GM19043 (cell line): ENCODE measurements around the gene PTPRS.

ENCODE experiments used
- ATAC-seq: cut with Tn5 transposase; IDR thresholded peaks from one replicate; pipeline ENCODE4 v1.9.1; 2021; ENCODE audit warnings: low read depth; ENCODE audit not compliant: unreplicated experiment

The PTPRS gene

GRCh38 chr19:5355693-5356092 lies 15.1 kb upstream of the PTPRS start:
- ATAC-seq = no peak

DNA sequence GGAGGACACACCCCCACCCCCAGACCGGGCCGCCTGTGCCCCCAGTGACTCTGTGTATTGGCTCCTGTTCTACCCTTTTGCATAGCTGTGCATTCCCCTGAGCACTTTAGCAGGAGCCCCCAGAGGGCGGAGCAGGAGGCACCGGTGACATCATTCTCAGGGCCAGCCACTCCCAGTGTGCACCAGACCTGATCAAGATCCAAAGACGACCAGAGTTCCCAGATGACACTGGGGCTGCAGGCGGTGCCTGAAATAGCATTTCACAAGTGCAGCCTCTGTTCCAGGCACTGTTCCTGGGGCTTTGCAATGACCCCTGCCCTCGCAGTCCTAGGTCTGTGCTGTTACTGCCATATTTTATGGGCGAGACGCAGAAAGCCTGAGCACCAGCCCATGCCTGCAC lies 14.5 kb upstream of the PTPRS start:
- no peak for ATAC-seq

GRCh38 chr19:5354403-5354802 lies 13.8 kb upstream of the PTPRS start:
- ATAC-seq = no peak

- ATAC-seq = no peak
Observed at GRCh38 chr19:5352229-5352763, 11.7 kb upstream of the PTPRS start.

DNA sequence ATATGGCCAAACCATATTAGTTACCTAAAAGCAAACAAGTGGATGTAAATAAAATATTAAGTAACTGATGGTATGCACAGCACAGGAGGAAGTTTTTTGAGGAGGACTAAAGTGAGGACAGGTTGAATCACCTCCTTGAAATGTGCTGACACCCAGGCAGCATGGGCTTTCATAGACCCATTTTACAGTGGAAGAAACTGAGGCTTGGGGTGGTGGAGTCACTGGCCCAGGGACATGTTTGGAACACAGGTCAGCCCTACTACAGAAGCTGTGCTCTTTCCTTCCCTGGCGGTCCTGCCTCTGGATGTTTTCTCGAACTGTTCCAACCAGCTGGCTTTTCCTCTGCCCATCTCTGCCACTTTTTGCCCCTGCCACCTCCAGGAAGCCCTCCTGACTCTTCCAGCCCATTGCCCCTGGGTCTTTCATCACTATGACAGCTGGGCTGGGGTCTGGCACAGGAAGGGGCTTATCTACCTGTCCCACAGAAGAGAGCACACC lies 11.2 kb upstream of the PTPRS start:
- no peak for ATAC-seq

GRCh38 chr19:5349041-5349440 lies 8.4 kb upstream of the PTPRS start:
- ATAC-seq = no peak

- ATAC-seq = no peak
Observed at GRCh38 chr19:5345895-5346386, 5.3 kb upstream of the PTPRS start.

GRCh38 chr19:5343848-5344247 lies 3.2 kb upstream of the PTPRS start:
- no peak for ATAC-seq

DNA sequence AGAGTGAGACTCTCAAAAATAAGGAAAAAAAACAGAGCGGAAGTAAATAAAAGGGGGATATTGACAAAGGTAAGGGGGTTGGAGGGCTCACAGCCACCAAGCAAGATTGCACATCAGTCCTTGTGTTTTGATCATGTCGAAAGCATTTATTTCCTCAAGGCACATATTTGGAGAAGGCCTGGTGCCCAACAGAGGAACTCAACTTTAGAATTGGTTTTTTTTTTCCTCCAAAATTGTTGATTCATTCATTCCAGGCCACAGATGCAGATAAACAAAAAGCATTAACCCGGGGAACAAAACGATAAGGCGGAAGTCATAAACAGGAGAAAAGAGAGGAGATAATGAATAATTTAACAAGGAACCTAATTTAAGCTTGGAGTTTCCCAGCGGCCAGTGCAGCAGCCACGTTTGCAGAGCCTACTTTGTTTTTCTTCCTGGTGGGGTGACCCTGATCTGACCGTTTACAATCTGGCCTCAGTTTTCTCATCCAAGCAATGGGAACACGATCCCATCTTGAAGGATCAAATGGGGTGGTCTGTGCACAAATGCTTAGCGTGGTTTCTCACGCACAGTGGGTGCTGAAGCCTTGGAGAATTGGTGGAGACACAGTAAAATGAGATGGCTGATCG lies 2.1 kb upstream of the PTPRS start:
- ATAC-seq = no peak

DNA sequence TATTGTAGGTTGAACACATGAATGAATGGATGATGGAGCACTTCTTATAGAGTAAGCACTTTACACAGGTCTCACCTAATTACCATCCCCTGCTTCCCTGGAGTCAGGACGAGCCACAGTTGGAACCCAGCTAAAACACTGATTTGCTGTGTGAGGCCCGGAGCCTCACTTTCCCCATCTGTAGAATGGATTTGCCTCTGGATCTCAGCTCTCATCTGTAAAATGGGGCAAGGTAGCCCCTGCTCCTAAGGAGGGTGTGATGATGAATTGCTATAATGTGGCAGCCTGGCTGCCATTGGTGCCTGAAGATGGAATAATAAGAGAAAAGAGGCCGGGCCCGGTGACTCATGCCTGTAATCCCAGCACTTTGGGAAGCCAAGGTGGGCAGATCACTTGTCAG lies 1.4 kb upstream of the PTPRS start:
- no peak for ATAC-seq

DNA sequence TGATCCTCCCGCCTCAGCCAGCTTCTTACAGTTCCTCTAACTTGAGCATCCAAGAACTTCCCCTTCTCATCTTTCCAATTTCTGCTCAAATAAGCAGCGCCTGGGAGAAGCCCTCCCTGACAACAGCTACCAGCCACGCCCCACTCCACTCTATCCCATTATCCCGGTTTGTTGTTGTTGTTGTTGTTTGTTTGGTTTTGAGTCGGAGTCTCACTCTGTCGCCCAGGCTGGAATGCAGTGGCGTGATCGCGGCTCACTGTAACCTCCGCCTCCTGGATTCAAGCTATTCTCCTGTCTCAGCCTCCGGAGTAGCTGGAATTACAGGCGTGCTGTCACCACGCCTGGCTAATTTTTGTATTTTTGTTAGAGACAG lies 822 bp upstream of the PTPRS start:
- ATAC-seq = no peak

DNA sequence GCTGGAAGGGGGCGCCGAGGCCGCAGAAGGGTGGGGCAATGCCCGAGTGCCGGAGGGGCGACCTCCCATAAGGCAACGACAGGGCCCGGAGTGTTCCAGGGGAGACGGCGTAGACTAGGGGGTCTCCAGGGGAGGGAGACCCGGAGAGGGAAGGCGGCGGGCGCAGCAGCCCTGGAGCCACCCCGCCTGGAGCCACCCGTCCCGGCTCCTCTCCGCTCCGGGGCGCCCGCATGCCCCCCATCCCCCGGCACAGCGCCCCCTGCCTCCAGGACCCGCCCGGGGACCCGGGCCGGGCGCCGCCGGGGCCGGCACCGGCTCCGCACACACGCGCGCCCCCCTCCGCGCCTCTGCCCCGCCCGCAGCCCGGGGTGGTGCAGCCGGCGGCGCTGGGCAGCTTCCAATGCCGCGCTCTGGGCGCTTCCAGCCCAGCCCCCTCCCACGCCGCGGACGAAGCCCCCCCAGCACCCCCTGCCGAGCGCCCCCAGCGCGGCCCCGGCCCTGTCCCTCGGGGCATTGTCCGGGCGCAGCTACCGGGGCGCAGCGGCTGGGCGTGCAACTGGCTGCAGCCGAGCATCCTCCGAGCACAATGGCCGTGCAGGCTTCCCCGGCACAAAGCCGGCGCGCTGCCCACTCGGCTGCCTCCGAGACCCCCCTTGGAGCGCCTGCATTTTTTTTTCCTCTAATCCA lies 519 bp downstream of the PTPRS start:
- ATAC-seq = no peak

DNA sequence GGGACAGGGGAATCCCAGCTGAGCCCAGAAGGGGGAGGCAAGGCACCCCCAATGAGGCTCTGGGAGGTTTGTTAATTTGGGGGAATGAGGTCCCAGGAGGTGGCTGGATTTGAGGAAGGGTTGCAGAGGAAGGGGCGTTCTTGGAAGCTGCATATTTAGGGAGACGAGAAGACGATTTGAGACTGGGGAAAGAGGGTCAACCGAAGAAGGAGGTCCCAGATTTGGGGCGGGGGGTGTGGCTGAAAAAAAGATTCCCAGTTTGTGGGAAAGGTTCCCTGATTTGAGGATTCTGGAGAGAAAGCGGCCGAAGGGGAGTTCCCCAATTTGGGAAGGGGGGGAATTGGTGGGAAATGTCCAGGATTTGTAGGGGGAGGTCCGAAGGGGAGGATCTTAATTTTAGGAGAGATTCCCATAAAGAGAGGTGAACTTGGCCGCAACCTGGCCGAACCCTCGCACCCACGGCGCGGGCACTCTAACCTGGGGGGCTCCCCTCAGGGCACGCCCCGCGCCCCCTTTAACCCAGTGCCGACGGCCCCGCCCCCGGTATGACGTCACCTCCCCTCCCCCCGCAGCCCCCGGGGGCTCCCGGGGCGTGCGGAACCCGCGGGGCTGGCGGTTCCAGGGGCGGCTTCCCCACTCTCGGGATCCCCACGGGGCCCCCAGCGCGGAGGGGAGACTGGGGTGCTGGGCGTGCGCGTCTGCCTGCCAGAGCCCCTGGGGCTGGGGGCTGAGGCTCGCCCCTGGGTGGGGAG lies 1.2 kb downstream of the PTPRS start:
- ATAC-seq = no peak

DNA sequence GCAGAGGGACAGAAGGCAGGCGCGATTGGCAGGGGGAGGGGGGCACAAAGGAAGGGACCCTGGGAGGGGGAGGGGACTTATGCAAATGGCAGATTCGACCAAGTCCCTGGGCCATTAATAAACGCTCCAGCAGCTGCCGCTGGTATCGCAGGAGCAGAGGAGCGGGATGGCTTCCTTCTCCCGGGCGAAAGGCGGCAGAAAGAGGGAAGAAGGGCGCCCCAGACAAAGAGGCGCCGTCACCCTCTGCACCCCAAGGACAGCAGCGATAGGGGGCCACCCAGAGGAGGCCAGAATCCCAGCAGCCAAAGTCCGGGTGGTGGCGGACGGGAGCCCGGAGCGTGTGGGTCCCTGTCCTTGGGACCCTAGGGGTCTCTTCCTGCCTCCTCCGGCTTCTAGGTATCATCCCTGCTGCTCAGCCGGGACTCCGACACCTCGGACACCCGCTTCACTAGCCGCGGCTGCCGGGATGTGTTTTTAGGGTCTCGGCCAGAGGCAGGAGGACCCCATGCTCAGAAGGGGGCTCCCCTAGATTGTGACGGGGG lies 1.9 kb downstream of the PTPRS start:
- no peak for ATAC-seq

- no peak for ATAC-seq
Observed at GRCh38 chr19:5337708-5338655, 2.6 kb downstream of the PTPRS start.

DNA sequence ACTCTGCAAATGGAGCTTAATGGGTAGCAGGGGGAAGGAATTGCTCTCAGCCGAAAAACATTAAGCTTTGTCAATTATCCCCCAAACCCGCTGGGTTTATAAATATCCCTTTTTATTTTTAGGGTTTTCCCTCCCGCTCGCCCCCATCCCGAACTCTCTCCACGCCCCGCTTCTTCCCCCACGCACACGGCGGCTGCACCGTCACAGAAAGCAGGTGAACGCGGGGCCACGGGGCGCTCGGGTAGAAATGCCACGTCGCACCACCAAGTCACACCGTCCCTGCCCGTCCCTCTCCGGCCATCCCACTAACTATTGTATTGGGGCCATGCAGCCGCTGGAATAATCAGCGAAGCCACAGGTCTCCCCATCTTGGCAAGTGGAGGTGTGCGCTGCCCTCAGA lies 3.5 kb downstream of the PTPRS start:
- no peak for ATAC-seq

GRCh38 chr19:5336195-5336965 lies 4.2 kb downstream of the PTPRS start:
- ATAC-seq = no peak

DNA sequence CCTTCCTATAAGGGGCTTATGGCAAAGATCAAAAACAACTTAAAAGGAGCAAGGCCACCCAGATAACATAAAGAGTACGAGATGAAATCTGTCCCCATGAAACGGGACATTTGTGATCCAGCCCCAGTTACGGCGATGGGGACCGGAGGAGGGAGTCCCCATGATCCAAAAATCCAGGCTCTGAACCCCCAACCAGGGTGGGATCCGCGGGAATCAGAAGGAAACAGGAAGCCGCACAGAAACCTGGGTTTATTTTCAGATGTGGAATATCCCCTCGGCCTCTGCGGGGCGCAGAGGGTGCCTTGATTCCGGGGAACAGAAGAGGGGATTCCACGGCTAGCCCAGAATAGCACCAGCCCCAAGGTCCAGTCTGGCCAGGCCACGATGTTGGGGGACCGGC lies 5.0 kb downstream of the PTPRS start:
- no peak for ATAC-seq

GRCh38 chr19:5334824-5335500 lies 5.7 kb downstream of the PTPRS start:
- no peak for ATAC-seq
